PC-3 (cell line): Measurements from ENCODE around the gene KIF5A. TPM values are rescaled to one million over a fixed set of nuclear protein-coding genes. Genes with fewer than 3 reads are reported as not detected.

Experiments used
- ATAC-seq: fragments of 200-7000 bp; cut with Tn5 transposase; 2 replicates; pipeline ENCODE4 v1.9.1; 2020; ENCODE audit warnings: mild to moderate bottlenecking, moderate library complexity
- BruUV-seq: library from RNA; stranded (reverse); fragments of 400-500 nt; replicated peaks from 2 replicates; lab custom pipeline; 2021; lab: Mats Ljungman, UMichigan
- CTCF ChIA-PET: fragments of 300-600 bp; sonication (Branson Sonifier 250); formaldehyde crosslinking; loops from one replicate; lab custom pipeline; 2022; ENCODE audit warnings: antibody characterized with exemption; lab: Charles Lee
- POLR2A ChIA-PET: fragments of 300-600 bp; sonication (Branson Sonifier 250); formaldehyde crosslinking; loops from one replicate; lab custom pipeline; 2022; ENCODE audit warnings: antibody characterized with exemption; ENCODE audit not compliant: unreplicated experiment; lab: Charles Lee
- DNase-seq: peaks from one replicate; pipeline ENCODE4 v3.0.0-alpha.2; 2015
- H2AFZ ChIP-seq: fragments of 300-600 bp; sonication (generic); 2 replicates; pipeline ENCODE4 v1.6.0; 2016; ENCODE audit warnings: antibody characterized with exemption, low read length
- H3F3A ChIP-seq: fragments of 300-600 bp; sonication (generic); one replicate; pipeline ENCODE4 v1.6.0; 2017; ENCODE audit warnings: antibody characterized with exemption, low read length, control low read depth, mild to moderate bottlenecking; ENCODE audit not compliant: unreplicated experiment
- H3K27ac ChIP-seq: fragments of 300-600 bp; sonication (generic); 2 replicates; pipeline ENCODE4 v1.5.1; 2016; ENCODE audit warnings: mild to moderate bottlenecking, low read length
- H3K27me3 ChIP-seq: fragments of 300-600 bp; sonication (generic); 2 replicates; pipeline ENCODE4 v1.6.1; 2016; ENCODE audit warnings: low read length, mixed read lengths
- H3K36me3 ChIP-seq: fragments of 300-600 bp; sonication (generic); 2 replicates; pipeline ENCODE4 v1.6.1; 2016; ENCODE audit warnings: low read depth, mixed run types, low read length, mixed read lengths
- H3K4me1 ChIP-seq: fragments of 300-600 bp; sonication (generic); 2 replicates; pipeline ENCODE4 v1.5.1; 2016; ENCODE audit warnings: low read length; ENCODE audit not compliant: insufficient read depth
- H3K4me2 ChIP-seq: fragments of 300-600 bp; sonication (generic); 2 replicates; pipeline ENCODE4 v1.6.0; 2016; ENCODE audit warnings: low read length
- H3K4me3 ChIP-seq: fragments of 300-600 bp; sonication (generic); 2 replicates; pipeline ENCODE4 v1.5.1; 2016; ENCODE audit warnings: mild to moderate bottlenecking, low read length, mixed read lengths
- H3K79me2 ChIP-seq: fragments of 300-600 bp; sonication (generic); 2 replicates; pipeline ENCODE4 v1.6.1; 2017; ENCODE audit warnings: low read length, mixed read lengths
- H3K9ac ChIP-seq: fragments of 300-600 bp; sonication (generic); 2 replicates; pipeline ENCODE4 v1.6.0; 2016; ENCODE audit warnings: mild to moderate bottlenecking, low read length
- H3K9me2 ChIP-seq: fragments of 300-600 bp; sonication (generic); replicated peaks from 2 replicates; pipeline ENCODE4 v1.6.1; 2016; ENCODE audit warnings: mixed run types, low read length, mixed read lengths
- H3K9me3 ChIP-seq: fragments of 300-600 bp; sonication (generic); 2 replicates; pipeline ENCODE4 v1.6.1; 2016; ENCODE audit warnings: low read length, mixed read lengths
- H4K20me1 ChIP-seq: fragments of 300-600 bp; sonication (generic); 2 replicates; pipeline ENCODE4 v1.6.1; 2016; ENCODE audit warnings: low read length, mixed read lengths
- EZH2 ChIP-seq: fragments of 300-600 bp; sonication (generic); IDR thresholded peaks from one replicate; pipeline ENCODE4 v1.6.1; 2017; ENCODE audit warnings: antibody characterized with exemption, mild to moderate bottlenecking, low read length; ENCODE audit not compliant: unreplicated experiment
- EZH2phosphoT487 ChIP-seq: fragments of 300-600 bp; sonication (generic); IDR thresholded peaks from 2 replicates; pipeline ENCODE4 v1.6.1; 2018; ENCODE audit warnings: mild to moderate bottlenecking, antibody characterized with exemption, low read length, borderline replicate concordance
- intact Hi-C: fragments of 100-400 bp; cut with micrococcal nuclease; formaldehyde crosslinking; loops from 2 replicates; pipeline ENCODE4 v1.9.0; 2023
- total RNA-seq: library from RNA; depleted of rRNA; stranded (reverse); fragments of >200 nt; gene quantifications from 2 replicates; pipeline ENCODE4 v1.2.3, GENCODE V29; 2014
- TF ChIP-seq, protein P1 (sequence below): fragments of 300-600 bp; sonication (generic); conservative IDR thresholded peaks from 2 replicates; pipeline ENCODE4 v1.5.1; 2017; ENCODE audit warnings: antibody characterized with exemption, low read depth, mild to moderate bottlenecking, low read length

Gene KIF5A
- total RNA-seq, 1 experiment from 2014 or later = not detected

DNA sequence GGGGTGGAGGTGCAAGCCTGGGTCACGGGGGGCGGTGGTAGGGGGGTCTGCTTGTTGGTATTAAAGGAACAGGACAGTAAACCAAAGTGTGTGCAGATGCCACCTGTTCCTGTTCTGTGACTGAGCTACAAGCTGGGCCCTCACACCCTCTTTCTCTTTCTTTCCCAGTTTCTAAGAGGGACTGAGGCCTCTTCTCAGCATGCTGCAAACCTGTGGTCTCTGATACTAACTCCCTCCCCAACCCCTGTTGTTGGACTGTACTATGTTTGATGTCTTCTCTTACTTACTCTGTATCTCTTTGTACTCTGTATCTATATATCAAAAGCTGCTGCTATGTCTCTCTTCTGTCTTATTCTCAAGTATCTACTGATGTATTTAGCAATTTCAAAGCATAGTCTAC, 34.2 kb downstream of the KIF5A start:
- Histone ChIP-seq H3F3A (no peaks in the 10 kb centered on the region), H4K20me1 (no peaks in the 10 kb centered on the region), H3K27me3 (no peaks in the 10 kb centered on the region), H3K36me3 (no peaks in the 10 kb centered on the region), H2AFZ (no peak overlapping the region), H3K9me3 (no peaks in the 10 kb centered on the region), H3K79me2 (no peaks in the 10 kb centered on the region), H3K9ac (no peak overlapping the region), H3K4me3 (no peak overlapping the region), H3K9me2 (no peaks in the 10 kb centered on the region), H3K4me2 (no peak overlapping the region), H3K27ac (no peak overlapping the region), H3K4me1 (peaks cover 9% of the 10 kb centered on the region)
- ChIA-PET CTCF (interaction anchor here (0.6 to 1.3 kb wide), 2 partner anchors 9 to 56 kb away, joined by 5 to 6 read pairs; no protein-coding TSS in a partner anchor), POLR2A (no interaction called here)
- DNase-seq = no peak
- no TSS peak for BruUV-seq
- intact Hi-C loops = loop anchor here (5.0 kb wide), 1 partner anchor 108 kb away; the partner anchor contains the start of gene OS9
- no peak for ATAC-seq
- TF ChIP-seq, protein P1, sequence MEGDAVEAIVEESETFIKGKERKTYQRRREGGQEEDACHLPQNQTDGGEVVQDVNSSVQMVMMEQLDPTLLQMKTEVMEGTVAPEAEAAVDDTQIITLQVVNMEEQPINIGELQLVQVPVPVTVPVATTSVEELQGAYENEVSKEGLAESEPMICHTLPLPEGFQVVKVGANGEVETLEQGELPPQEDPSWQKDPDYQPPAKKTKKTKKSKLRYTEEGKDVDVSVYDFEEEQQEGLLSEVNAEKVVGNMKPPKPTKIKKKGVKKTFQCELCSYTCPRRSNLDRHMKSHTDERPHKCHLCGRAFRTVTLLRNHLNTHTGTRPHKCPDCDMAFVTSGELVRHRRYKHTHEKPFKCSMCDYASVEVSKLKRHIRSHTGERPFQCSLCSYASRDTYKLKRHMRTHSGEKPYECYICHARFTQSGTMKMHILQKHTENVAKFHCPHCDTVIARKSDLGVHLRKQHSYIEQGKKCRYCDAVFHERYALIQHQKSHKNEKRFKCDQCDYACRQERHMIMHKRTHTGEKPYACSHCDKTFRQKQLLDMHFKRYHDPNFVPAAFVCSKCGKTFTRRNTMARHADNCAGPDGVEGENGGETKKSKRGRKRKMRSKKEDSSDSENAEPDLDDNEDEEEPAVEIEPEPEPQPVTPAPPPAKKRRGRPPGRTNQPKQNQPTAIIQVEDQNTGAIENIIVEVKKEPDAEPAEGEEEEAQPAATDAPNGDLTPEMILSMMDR = no peak
- TF ChIP-seq EZH2phosphoT487 = no peak
- no peak for TF ChIP-seq EZH2

DNA sequence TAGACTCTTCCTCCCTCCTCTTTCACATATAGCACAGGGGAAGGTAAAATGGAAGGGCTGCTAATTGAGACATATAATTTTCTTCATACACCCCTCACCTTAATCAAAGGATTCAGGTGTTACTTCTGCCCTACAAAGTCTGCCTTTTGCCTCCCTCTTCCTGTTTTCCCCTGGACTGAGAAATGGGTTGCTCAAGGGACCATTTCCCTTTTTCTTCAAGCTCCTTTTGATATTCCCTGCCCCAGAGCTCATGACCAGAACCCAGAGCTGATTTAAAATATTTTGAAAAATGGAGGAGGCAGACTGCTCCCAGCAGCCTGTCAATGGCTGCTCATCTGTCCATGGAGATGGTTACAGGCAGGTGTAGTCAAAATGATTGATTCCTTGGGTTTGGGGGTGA, 34.8 kb downstream of the KIF5A start:
- ATAC-seq (no peak), DNase-seq (no peak)
- Histone ChIP-seq H3K79me2 (no peaks in the 10 kb centered on the region), H3F3A (no peaks in the 10 kb centered on the region), H2AFZ (no peak overlapping the region), H3K27ac (no peak overlapping the region), H3K9me2 (no peaks in the 10 kb centered on the region), H3K4me1 (peaks cover 6% of the 10 kb centered on the region), H3K36me3 (no peaks in the 10 kb centered on the region), H3K27me3 (no peaks in the 10 kb centered on the region), H3K4me2 (no peak overlapping the region), H3K4me3 (no peak overlapping the region), H3K9me3 (no peaks in the 10 kb centered on the region), H3K9ac (no peak overlapping the region), H4K20me1 (no peaks in the 10 kb centered on the region)
- POLR2A ChIA-PET = interaction anchor here (0.6 kb wide), 1 partner anchor 41 kb away, joined by 3 read pairs; no protein-coding TSS in a partner anchor
- TF ChIP-seq EZH2 = no peak
- TF ChIP-seq EZH2phosphoT487 = no peak
- TF ChIP-seq, protein P1 = no peak
- no TSS peak for BruUV-seq
- intact Hi-C loops = loop anchor here (5.0 kb wide), 1 partner anchor 108 kb away; the partner anchor contains the start of gene OS9
- CTCF ChIA-PET = interaction anchor here (0.6 to 1.1 kb wide), 2 partner anchors 36 to 56 kb away, joined by 4 to 6 read pairs; no protein-coding TSS in a partner anchor

DNA sequence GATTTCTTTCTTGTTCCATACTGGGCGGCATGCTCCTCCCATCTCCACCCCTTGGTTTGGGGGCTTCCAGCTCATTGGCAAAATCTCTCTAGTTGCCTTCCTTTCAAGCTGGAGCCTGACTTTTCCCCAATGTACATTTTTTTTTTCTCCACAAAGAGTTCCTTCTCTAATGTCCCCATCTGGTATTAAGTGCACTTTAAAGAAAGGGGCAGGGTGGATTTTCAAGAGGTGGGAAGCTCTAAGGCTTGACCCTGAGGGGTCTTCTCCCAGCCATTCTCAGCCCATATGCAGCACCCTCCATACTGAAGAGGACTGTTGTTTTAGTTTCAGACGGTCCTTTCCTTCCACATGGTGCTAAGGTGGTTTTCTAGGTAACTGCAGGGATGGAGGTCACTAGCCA, 35.3 kb downstream of the KIF5A start:
- POLR2A ChIA-PET = interaction anchor here (0.6 kb wide), 1 partner anchor 41 kb away, joined by 3 read pairs; no protein-coding TSS in a partner anchor

More for the DNA sequence above, 35.3 kb downstream of the KIF5A start:
- CTCF ChIA-PET = interaction anchor here (1.1 kb wide), 1 partner anchor 36 kb away, joined by 4 read pairs; no protein-coding TSS in a partner anchor
- Histone ChIP-seq H2AFZ (no peak overlapping the region), H3K36me3 (no peaks in the 10 kb centered on the region), H3K9me3 (no peaks in the 10 kb centered on the region), H3K4me3 (no peak overlapping the region), H3K27me3 (no peaks in the 10 kb centered on the region), H3K9ac (no peak overlapping the region), H4K20me1 (no peaks in the 10 kb centered on the region), H3K4me1 (peaks cover 1% of the 10 kb centered on the region; the same call in 1 of the 2 replicates), H3K27ac (no peak overlapping the region), H3K79me2 (no peaks in the 10 kb centered on the region), H3K9me2 (no peaks in the 10 kb centered on the region), H3F3A (no peaks in the 10 kb centered on the region), H3K4me2 (no peak overlapping the region)
- intact Hi-C loops = no loop called here
- ATAC-seq (no peak), DNase-seq (no peak)
- BruUV-seq = no TSS peak
- TF ChIP-seq, protein P1 = no peak
- TF ChIP-seq EZH2 = no peak
- no peak for TF ChIP-seq EZH2phosphoT487
